Measurements from ENCODE around the gene CCZ1.
"Not testable (repeated sequence)": the region's sequence is repeated elsewhere in the genome, so short reads cannot be mapped to it uniquely, and the experiment has no call there.

GRCh38 chr7:5924180-5924579, 25.6 kb downstream of the CCZ1 start:
- not testable (repeated sequence) for TF ChIP-seq EP300 (IDR thresholded peaks at IDR 0.05; ENCODE audit: low read depth); POLR2A (IDR thresholded peaks at IDR 0.05)
- TF ChIP-seq, protein P1, sequence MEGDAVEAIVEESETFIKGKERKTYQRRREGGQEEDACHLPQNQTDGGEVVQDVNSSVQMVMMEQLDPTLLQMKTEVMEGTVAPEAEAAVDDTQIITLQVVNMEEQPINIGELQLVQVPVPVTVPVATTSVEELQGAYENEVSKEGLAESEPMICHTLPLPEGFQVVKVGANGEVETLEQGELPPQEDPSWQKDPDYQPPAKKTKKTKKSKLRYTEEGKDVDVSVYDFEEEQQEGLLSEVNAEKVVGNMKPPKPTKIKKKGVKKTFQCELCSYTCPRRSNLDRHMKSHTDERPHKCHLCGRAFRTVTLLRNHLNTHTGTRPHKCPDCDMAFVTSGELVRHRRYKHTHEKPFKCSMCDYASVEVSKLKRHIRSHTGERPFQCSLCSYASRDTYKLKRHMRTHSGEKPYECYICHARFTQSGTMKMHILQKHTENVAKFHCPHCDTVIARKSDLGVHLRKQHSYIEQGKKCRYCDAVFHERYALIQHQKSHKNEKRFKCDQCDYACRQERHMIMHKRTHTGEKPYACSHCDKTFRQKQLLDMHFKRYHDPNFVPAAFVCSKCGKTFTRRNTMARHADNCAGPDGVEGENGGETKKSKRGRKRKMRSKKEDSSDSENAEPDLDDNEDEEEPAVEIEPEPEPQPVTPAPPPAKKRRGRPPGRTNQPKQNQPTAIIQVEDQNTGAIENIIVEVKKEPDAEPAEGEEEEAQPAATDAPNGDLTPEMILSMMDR (IDR thresholded peaks at IDR 0.05), result not testable (repeated sequence)

All from transverse colon (tissue), 3 donors.